IPS DF 6.9 (cell line): Measurements from ENCODE around the gene BCAM.
"Not testable (repeated sequence)": the region's sequence is repeated elsewhere in the genome, so short reads cannot be mapped to it uniquely, and the experiment has no call there.

Experiments
- DNase-seq: peaks from one replicate; pipeline ENCODE4 v3.0.0-alpha.2; 2013; ENCODE audit warnings: low read depth, low spot score
- H3K27ac ChIP-seq: one replicate; pipeline ENCODE4 v1.5.1; 2013; ENCODE audit warnings: low read length, control low read depth
- H3K27me3 ChIP-seq: 2 replicates; pipeline ENCODE4 v1.6.1; 2013; ENCODE audit warnings: mild to moderate bottlenecking, low read length; ENCODE audit not compliant: control insufficient read depth, insufficient read depth
- H3K36me3 ChIP-seq: 2 replicates; pipeline ENCODE4 v1.6.1; 2013; ENCODE audit warnings: low read length; ENCODE audit not compliant: control insufficient read depth, insufficient read depth
- H3K4me1 ChIP-seq: 2 replicates; pipeline ENCODE4 v1.6.1; 2013; ENCODE audit warnings: low read length; ENCODE audit not compliant: control insufficient read depth, insufficient read depth
- H3K4me3 ChIP-seq: 2 replicates; pipeline ENCODE4 v1.5.1; 2013; ENCODE audit warnings: mild to moderate bottlenecking, low read length
- H3K9me3 ChIP-seq: 2 replicates; pipeline ENCODE4 v1.6.1; 2013; ENCODE audit warnings: low read length, inconsistent platforms; ENCODE audit not compliant: control insufficient read depth, insufficient read depth
- WGBS: extraction: QIAGEN DNeasy Blood & Tissue Kit; methylation state at CpG from one replicate; pipeline ENCODE4 v1.1.7; 2013; ENCODE audit warnings: mixed read lengths, missing lambda C conversion rate; ENCODE audit not compliant: insufficient read length, insufficient coverage; 5-methylcytosine and 5-hydroxymethylcytosine counted together

Gene BCAM

GRCh38 chr19:44817725-44818465 lies 9.0 kb downstream of the BCAM start:
- DNase-seq: no peak
- no peaks in the 10 kb centered on the region for H3K27me3 ChIP-seq
- no peak overlapping the region for H3K4me3 ChIP-seq
- no CpG with 5 or more reads among the region's 8 CpGs for WGBS
- H3K4me1 ChIP-seq: no peaks in the 10 kb centered on the region
- no peak overlapping the region for H3K27ac ChIP-seq
- H3K9me3 ChIP-seq: no peaks in the 10 kb centered on the region
- H3K36me3 ChIP-seq: peaks cover 31% of the 10 kb centered on the region

- DNase-seq: no peak
- no CpG with 5 or more reads among the region's 20 CpGs for WGBS
- Histone ChIP-seq H3K27me3 (no peaks in the 10 kb centered on the region), H3K4me1 (no peaks in the 10 kb centered on the region), H3K27ac (no peak overlapping the region), H3K36me3 (peaks cover 27% of the 10 kb centered on the region), H3K9me3 (no peaks in the 10 kb centered on the region), H3K4me3 (no peak overlapping the region)
Observed at GRCh38 chr19:44818466-44819031, 9.6 kb downstream of the BCAM start.

- no peak overlapping the region for H3K27ac ChIP-seq
- DNase-seq: no peak
- H3K4me3 ChIP-seq: no peak overlapping the region
- no peaks in the 10 kb centered on the region for H3K27me3 ChIP-seq
- H3K36me3 ChIP-seq: peaks cover 19% of the 10 kb centered on the region
- H3K4me1 ChIP-seq: no peaks in the 10 kb centered on the region
- WGBS: no CpG with 5 or more reads among the region's 28 CpGs
- no peaks in the 10 kb centered on the region for H3K9me3 ChIP-seq
Observed at GRCh38 chr19:44819246-44819832, 10.4 kb downstream of the BCAM start.

GRCh38 chr19:44820648-44821609 lies 12.0 kb downstream of the BCAM start:
- Histone ChIP-seq H3K36me3 (peaks cover 16% of the 10 kb centered on the region), H3K9me3 (no peaks in the 10 kb centered on the region), H3K4me1 (no peaks in the 10 kb centered on the region), H3K27ac (no peak overlapping the region), H3K27me3 (peaks cover 5% of the 10 kb centered on the region), H3K4me3 (no peak overlapping the region)
- DNase-seq: no peak
- WGBS: no CpG with 5 or more reads among the region's 35 CpGs

GRCh38 chr19:44822177-44822576 lies 13.3 kb downstream of the BCAM start:
- Histone ChIP-seq H3K9me3 (no peaks in the 10 kb centered on the region), H3K4me1 (no peaks in the 10 kb centered on the region), H3K36me3 (peaks cover 16% of the 10 kb centered on the region), H3K27ac (no peak overlapping the region), H3K4me3 (no peak overlapping the region), H3K27me3 (peaks cover 7% of the 10 kb centered on the region)
- no peak for DNase-seq
- WGBS: no CpG with 5 or more reads among the region's 11 CpGs

- WGBS: no CpG with 5 or more reads among the region's 10 CpGs
- H3K27me3 ChIP-seq: peaks cover 8% of the 10 kb centered on the region
- no peaks in the 10 kb centered on the region for H3K4me1 ChIP-seq
- no peak for DNase-seq
- H3K27ac ChIP-seq: no peak overlapping the region
- no peaks in the 10 kb centered on the region for H3K9me3 ChIP-seq
- H3K36me3 ChIP-seq: peaks cover 16% of the 10 kb centered on the region
- no peak overlapping the region for H3K4me3 ChIP-seq
Observed at GRCh38 chr19:44822670-44823372, 13.9 kb downstream of the BCAM start.

- Histone ChIP-seq H3K4me1 (no peaks in the 10 kb centered on the region), H3K27me3 (peaks cover 8% of the 10 kb centered on the region), H3K27ac (no peak overlapping the region), H3K4me3 (no peak overlapping the region), H3K36me3 (peaks cover 16% of the 10 kb centered on the region), H3K9me3 (no peaks in the 10 kb centered on the region)
- no peak for DNase-seq
- WGBS: no CpG with 5 or more reads among the region's 4 CpGs
Observed at GRCh38 chr19:44823373-44823698, 14.4 kb downstream of the BCAM start.

GRCh38 chr19:44824761-44825160 lies 15.9 kb downstream of the BCAM start:
- WGBS: no CpG with 5 or more reads among the region's 4 CpGs
- H3K36me3 ChIP-seq: peaks cover 7% of the 10 kb centered on the region
- no peaks in the 10 kb centered on the region for H3K9me3 ChIP-seq
- DNase-seq: no peak
- no peak overlapping the region for H3K27ac ChIP-seq
- H3K4me1 ChIP-seq: no peaks in the 10 kb centered on the region
- H3K4me3 ChIP-seq: no peak overlapping the region
- H3K27me3 ChIP-seq: peaks cover 8% of the 10 kb centered on the region

GRCh38 chr19:44832875-44833274 lies 24.0 kb downstream of the BCAM start:
- not testable (repeated sequence) for H3K4me3 ChIP-seq, H3K27me3 ChIP-seq, H3K9me3 ChIP-seq, H3K36me3 ChIP-seq, H3K4me1 ChIP-seq, H3K27ac ChIP-seq, DNase-seq
- WGBS: no CpG with 5 or more reads among the region's 6 CpGs

- not testable (repeated sequence) for H3K9me3 ChIP-seq, H3K27ac ChIP-seq, H3K4me1 ChIP-seq, H3K4me3 ChIP-seq, H3K27me3 ChIP-seq, DNase-seq, H3K36me3 ChIP-seq
- WGBS: no CpG with 5 or more reads among the region's 8 CpGs
Observed at GRCh38 chr19:44834399-44834798, 25.5 kb downstream of the BCAM start.
